HCT116 (cell line): ENCODE measurements around the gene DIP2A. TPM values are rescaled to one million over a fixed set of nuclear protein-coding genes. Genes with fewer than 3 reads are reported as not detected.

Experiments
- ATAC-seq: fragments of 200-7000 bp; cut with Tn5 transposase; 2 replicates; pipeline ENCODE4 v1.9.1; 2020; ENCODE audit warnings: mild to moderate bottlenecking, moderate library complexity
- BruUV-seq: library from RNA; stranded (reverse); fragments of 400-500 nt; replicated peaks from 2 replicates; lab custom pipeline; 2021; lab: Mats Ljungman, UMichigan
- CTCF ChIA-PET: fragments of 300-600 bp; sonication (Branson Sonifier 250); formaldehyde crosslinking; loops from one replicate; lab custom pipeline; 2021; ENCODE audit warnings: antibody characterized with exemption; lab: Charles Lee
- POLR2A ChIA-PET: fragments of 300-600, 350-600 bp; sonication (Branson Sonifier 250); formaldehyde crosslinking; loops from one replicate; lab custom pipeline; 2021; ENCODE audit warnings: antibody characterized with exemption; lab: Charles Lee
- RAD21 ChIA-PET, 2 experiments: fragments of 300-600 bp; sonication (Branson Sonifier 250); formaldehyde crosslinking; loops; one replicate each; lab custom pipeline; 2023; ENCODE audit warnings: low total read pairs in 2 of 2; ENCODE audit not compliant: uncharacterized antibody in 2 of 2, unreplicated experiment in 2 of 2, low non-redundant PET in 1 of 2; lab: Charles Lee
- DNase-seq: peaks from one replicate; pipeline ENCODE4 v3.0.0-alpha.2; 2010; ENCODE audit warnings: low read depth, low spot score
- H2AFZ ChIP-seq: fragments of 200-600 bp; shearing (Covaris generic), sonication (generic); 2 replicates; pipeline ENCODE4 v1.6.1; 2017; ENCODE audit warnings: low read depth, mixed run types, mixed read lengths, antibody characterized with exemption, low read length; ENCODE audit not compliant: poor library complexity, severe bottlenecking
- H3K27ac ChIP-seq: 2 replicates; pipeline ENCODE4 v1.5.1; 2012; ENCODE audit warnings: low read depth, low read length
- H3K27me3 ChIP-seq: fragments of 200-600 bp; sonication (generic); 2 replicates; pipeline ENCODE4 v1.6.1; 2016; ENCODE audit warnings: mixed run types, low read length, mixed read lengths; ENCODE audit not compliant: insufficient read depth
- H3K36me3 ChIP-seq, 2 experiments: fragments of 200-500 bp in 1 of 2; fragments of 200-600 bp in 1 of 2; sonication (Bioruptor generic) in 1 of 2; sonication (generic) in 1 of 2; 2 replicates each; pipeline versions ENCODE4 v1.5.1 to v1.6.1; 2014 to 2016; ENCODE audit warnings: low read length in 2 of 2, inconsistent platforms in 1 of 2, mixed read lengths in 1 of 2, mixed run types in 1 of 2; ENCODE audit not compliant: insufficient read depth in 2 of 2, control insufficient read depth in 1 of 2
- H3K4me1 ChIP-seq, 2 experiments: fragments of 200-600 bp in 1 of 2; sonication (generic) in 1 of 2; 2 replicates each; pipeline versions ENCODE4 v1.5.1 to v1.6.1; 2012 to 2017; ENCODE audit warnings: low read length in 2 of 2, inconsistent platforms in 1 of 2, mild to moderate bottlenecking in 1 of 2, mixed read lengths in 1 of 2, mixed run types in 1 of 2, moderate library complexity in 1 of 2; ENCODE audit not compliant: insufficient read depth in 2 of 2, control insufficient read depth in 1 of 2
- H3K4me2 ChIP-seq: fragments of 200-600 bp; sonication (generic); 2 replicates; pipeline ENCODE4 v1.6.1; 2017; ENCODE audit warnings: mixed run types, low read length, mixed read lengths
- H3K4me3 ChIP-seq, 2 experiments: fragments of 200-600 bp in 1 of 2; sonication (generic) in 1 of 2; replicated peaks in 1 of 2; 2 replicates each; pipeline ENCODE4 v1.5.1; 2011 to 2016; ENCODE audit warnings: low read length in 2 of 2, control low read depth in 1 of 2, low read depth in 1 of 2, mild to moderate bottlenecking in 1 of 2, mixed read lengths in 1 of 2, mixed run types in 1 of 2
- H3K79me2 ChIP-seq: fragments of 200-600 bp; sonication (generic); 2 replicates; pipeline ENCODE4 v1.6.1; 2017; ENCODE audit warnings: mild to moderate bottlenecking, mixed run types, low read length, moderate library complexity, mixed read lengths; ENCODE audit not compliant: insufficient read depth
- H3K9ac ChIP-seq: fragments of 200-600 bp; sonication (generic); 2 replicates; pipeline ENCODE4 v1.6.1; 2016; ENCODE audit warnings: low read length, mixed read lengths
- H3K9me2 ChIP-seq: fragments of 200-600 bp; sonication (generic), shearing (Covaris generic); 2 replicates; pipeline ENCODE4 v1.6.1; 2017; ENCODE audit warnings: mixed run types, mild to moderate bottlenecking, moderate library complexity; ENCODE audit not compliant: insufficient read depth
- H3K9me3 ChIP-seq, 2 experiments: fragments of 200-500 bp in 1 of 2; fragments of 200-600 bp in 1 of 2; sonication (Bioruptor generic) in 1 of 2; sonication (generic) in 1 of 2; 2 replicates each; pipeline ENCODE4 v1.6.1; 2014 to 2017; ENCODE audit warnings: low read length in 2 of 2, mixed read lengths in 2 of 2, inconsistent platforms in 1 of 2, low read depth in 1 of 2, mild to moderate bottlenecking in 1 of 2, mixed run types in 1 of 2, moderate library complexity in 1 of 2; ENCODE audit not compliant: control insufficient read depth in 1 of 2, insufficient read depth in 1 of 2
- H4K20me1 ChIP-seq: fragments of 200-600 bp; sonication (generic), shearing (Covaris generic); 2 replicates; pipeline ENCODE4 v1.6.1; 2017; ENCODE audit warnings: mixed run types, mild to moderate bottlenecking, moderate library complexity; ENCODE audit not compliant: insufficient read depth
- CEBPB ChIP-seq: IDR thresholded peaks from 2 replicates; pipeline ENCODE4 v1.6.1; 2012; ENCODE audit warnings: low read depth
- EZH2phosphoT487 ChIP-seq: fragments of 200-600 bp; IDR thresholded peaks from 2 replicates; pipeline ENCODE4 v1.6.1; 2018; ENCODE audit warnings: antibody characterized with exemption, borderline replicate concordance
- JUND ChIP-seq: IDR thresholded peaks from 2 replicates; pipeline ENCODE4 v1.6.1; 2012
- RAD21 ChIP-seq: IDR thresholded peaks from 2 replicates; pipeline ENCODE4 v1.6.1; 2012; ENCODE audit warnings: low read depth, mild to moderate bottlenecking
- SP1 ChIP-seq: IDR thresholded peaks from 2 replicates; pipeline ENCODE4 v1.6.1; 2012; ENCODE audit warnings: low read depth
- ZNF274 ChIP-seq: fragments of 200-500 bp; sonication (Bioruptor generic); IDR thresholded peaks from 2 replicates; pipeline ENCODE4 v1.6.1; 2014; ENCODE audit warnings: mild to moderate bottlenecking, low read depth, low read length, inconsistent platforms
- intact Hi-C: fragments of 100-400 bp; cut with micrococcal nuclease; formaldehyde crosslinking; loops from 2 replicates; pipeline ENCODE4 v1.10.0; 2022
- total RNA-seq: library from RNA; stranded (reverse); gene quantifications from one replicate; pipeline ENCODE4 v1.2.1, GENCODE V29; 2021; ENCODE audit not compliant: unreplicated experiment
- TF ChIP-seq, protein P1 (sequence below): IDR thresholded peaks from 2 replicates; pipeline ENCODE4 v1.6.1; 2011; ENCODE audit warnings: mild to moderate bottlenecking, low read length, moderate library complexity; ENCODE audit not compliant: insufficient replicate concordance; ENCODE audit errors: extremely low read depth

DIP2A gene
- total RNA-seq, 1 experiment from 2014 or later, result 39.9 TPM

DNA sequence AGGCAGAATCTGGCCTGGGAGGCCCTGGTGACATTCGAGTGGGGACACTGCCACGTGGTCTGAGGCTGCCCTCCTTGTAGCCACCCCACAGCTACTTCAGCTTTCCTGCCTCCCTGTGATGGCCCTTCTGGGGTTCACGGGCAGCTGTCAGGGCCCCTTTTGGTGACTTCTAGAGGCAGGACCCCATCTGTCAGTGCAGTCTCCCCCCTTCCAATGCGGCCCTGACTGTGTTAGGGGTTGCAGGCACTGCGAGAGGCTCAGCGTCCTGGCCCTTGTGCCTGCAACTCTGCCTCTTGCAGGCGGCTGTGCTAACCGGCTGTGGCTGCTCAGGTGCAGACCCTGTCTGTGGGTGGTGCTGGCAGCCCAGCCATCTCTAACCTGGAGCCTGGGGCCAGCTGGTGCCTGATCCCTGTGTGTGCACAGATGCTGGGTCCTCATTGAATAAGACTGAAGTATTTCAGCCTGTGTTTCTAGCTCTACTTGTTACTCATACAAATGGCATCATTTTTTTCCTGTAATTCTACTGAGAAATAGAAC, 84.0 kb downstream of the DIP2A start (continued):
- TF ChIP-seq ZNF274, result no peak
- no peak for TF ChIP-seq RAD21
- TF ChIP-seq, protein P1, sequence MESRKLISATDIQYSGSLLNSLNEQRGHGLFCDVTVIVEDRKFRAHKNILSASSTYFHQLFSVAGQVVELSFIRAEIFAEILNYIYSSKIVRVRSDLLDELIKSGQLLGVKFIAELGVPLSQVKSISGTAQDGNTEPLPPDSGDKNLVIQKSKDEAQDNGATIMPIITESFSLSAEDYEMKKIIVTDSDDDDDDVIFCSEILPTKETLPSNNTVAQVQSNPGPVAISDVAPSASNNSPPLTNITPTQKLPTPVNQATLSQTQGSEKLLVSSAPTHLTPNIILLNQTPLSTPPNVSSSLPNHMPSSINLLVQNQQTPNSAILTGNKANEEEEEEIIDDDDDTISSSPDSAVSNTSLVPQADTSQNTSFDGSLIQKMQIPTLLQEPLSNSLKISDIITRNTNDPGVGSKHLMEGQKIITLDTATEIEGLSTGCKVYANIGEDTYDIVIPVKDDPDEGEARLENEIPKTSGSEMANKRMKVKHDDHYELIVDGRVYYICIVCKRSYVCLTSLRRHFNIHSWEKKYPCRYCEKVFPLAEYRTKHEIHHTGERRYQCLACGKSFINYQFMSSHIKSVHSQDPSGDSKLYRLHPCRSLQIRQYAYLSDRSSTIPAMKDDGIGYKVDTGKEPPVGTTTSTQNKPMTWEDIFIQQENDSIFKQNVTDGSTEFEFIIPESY, result no peak
- TF ChIP-seq JUND, result no peak
- TF ChIP-seq, all 23 proteins: peak for 0

DNA sequence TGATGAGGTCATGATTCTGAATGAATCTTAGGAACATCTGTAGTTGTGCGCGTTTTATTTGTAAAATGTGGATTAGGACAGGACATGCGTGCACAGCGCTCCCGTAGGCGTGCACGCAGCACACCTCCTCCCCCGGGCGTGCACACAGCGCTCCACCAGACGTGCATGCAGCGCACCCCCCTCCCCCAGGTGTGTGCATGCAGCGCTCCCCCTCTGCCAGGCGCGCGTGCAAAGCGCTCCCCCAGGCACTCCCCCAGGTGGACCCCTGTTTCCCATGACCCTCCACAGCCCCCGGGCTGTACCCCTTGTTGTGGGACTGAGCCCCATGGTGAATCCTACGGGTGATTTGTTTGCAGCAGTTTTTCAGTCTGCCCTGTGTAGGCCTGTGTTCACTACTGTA, 84.6 kb downstream of the DIP2A start:
- ATAC-seq, result no peak
- ChIA-PET POLR2A (no interaction called here), CTCF (no interaction called here), RAD21 (no interaction called here)
- H3K79me2 ChIP-seq, result no peaks in the 10 kb centered on the region
- TF ChIP-seq SP1 (no peak), EZH2phosphoT487 (no peak), RAD21 (no peak), CEBPB (no peak)
- intact Hi-C loops, result no loop called here
- no peak overlapping the region for H2AFZ ChIP-seq
- no peaks in the 10 kb centered on the region for H3K9me2 ChIP-seq
- H4K20me1 ChIP-seq, result no peaks in the 10 kb centered on the region
- BruUV-seq, result no TSS peak
- no peak overlapping the region for H3K27ac ChIP-seq
- no peak overlapping the region for H3K9ac ChIP-seq
- H3K4me3 ChIP-seq, result no peak overlapping the region
- H3K4me2 ChIP-seq, result no peak overlapping the region
- H3K36me3 ChIP-seq, result peaks cover 6 to 23% of the 10 kb centered on the region in 2 experiments
- DNase-seq, result no peak
- H3K27me3 ChIP-seq, result no peaks in the 10 kb centered on the region
- no peaks in the 10 kb centered on the region for H3K9me3 ChIP-seq
- no peaks in the 10 kb centered on the region for H3K4me1 ChIP-seq
